ENCODE results near the gene SNX25. TPM values are rescaled to one million over a fixed set of nuclear protein-coding genes. Genes with fewer than 3 reads are reported as not detected.

SNX25 gene
- total and polyA plus RNA-seq, 2 donors (not counting 1 experiment from before 2014, with no cell fraction given): 12.0 to 77.6 TPM

DNA sequence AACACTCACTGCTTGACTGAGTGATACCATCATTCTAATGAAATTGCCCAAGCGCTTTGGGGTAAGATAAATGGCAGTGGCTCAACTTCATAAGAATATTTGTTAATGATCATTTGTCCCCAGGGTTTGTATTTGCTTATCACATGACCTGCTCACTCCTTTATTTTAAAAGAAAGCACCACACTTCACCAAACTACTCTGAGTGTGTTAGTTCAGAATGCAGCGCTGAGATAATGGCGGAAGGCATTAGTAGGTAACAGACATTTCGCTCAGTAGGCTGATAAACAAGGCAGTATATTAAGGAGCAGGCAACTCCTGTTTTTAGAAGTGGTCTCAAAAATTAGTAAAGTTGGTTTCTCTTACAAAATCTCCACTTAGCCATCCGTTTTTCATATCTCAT lies 1.6 kb downstream of the SNX25 start:
- Mint-ChIP-seq H3K27me3 (no peaks in the 10 kb centered on the region), H3K4me3 (peak overlapping the region; percentile 99), H3K4me1 (peaks cover 59% of the 10 kb centered on the region), H3K27ac (peak overlapping the region; percentile 97), H3K9me3 (ENCODE audit: insufficient read depth) (no peaks in the 10 kb centered on the region)
- H3K36me3 ChIP-seq (replicated peaks in 1 of 2; ENCODE audit: control extremely low read depth in 1 of 2, control insufficient read depth in 1 of 2, extremely low read depth in 1 of 2, insufficient read depth in 2 of 2, low read length in 1 of 2): no peaks in the 10 kb centered on the region
- no CpG with 5 or more reads among the region's 5 CpGs for WGBS (ENCODE audit: insufficient coverage)
- intact Hi-C loops (cut with micrococcal nuclease): loop anchor here (5.0 kb wide), 5 partner anchors 36 to 981 kb away; partner anchors contain the start of genes CASP3, CYP4V2 and PRIMPOL
- H3K4me2 ChIP-seq (replicated peaks; ENCODE audit: low read depth, low read length, poor library complexity, severe bottlenecking): peak overlapping the region; percentile 82
- TF ChIP-seq, protein P1, sequence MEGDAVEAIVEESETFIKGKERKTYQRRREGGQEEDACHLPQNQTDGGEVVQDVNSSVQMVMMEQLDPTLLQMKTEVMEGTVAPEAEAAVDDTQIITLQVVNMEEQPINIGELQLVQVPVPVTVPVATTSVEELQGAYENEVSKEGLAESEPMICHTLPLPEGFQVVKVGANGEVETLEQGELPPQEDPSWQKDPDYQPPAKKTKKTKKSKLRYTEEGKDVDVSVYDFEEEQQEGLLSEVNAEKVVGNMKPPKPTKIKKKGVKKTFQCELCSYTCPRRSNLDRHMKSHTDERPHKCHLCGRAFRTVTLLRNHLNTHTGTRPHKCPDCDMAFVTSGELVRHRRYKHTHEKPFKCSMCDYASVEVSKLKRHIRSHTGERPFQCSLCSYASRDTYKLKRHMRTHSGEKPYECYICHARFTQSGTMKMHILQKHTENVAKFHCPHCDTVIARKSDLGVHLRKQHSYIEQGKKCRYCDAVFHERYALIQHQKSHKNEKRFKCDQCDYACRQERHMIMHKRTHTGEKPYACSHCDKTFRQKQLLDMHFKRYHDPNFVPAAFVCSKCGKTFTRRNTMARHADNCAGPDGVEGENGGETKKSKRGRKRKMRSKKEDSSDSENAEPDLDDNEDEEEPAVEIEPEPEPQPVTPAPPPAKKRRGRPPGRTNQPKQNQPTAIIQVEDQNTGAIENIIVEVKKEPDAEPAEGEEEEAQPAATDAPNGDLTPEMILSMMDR (IDR thresholded peaks at IDR 0.05): no peak
- TF ChIP-seq EZH2 (IDR thresholded peaks at IDR 0.05; ENCODE audit: borderline replicate concordance, insufficient read depth, low read depth, low read length, poor library complexity, severe bottlenecking): no peak
- peak overlapping the region; percentile 70 to 87 (median 74) for H3K4me3 ChIP-seq (ENCODE audit: control extremely low read depth in 1 of 5, extremely low read depth in 1 of 5, insufficient read depth in 1 of 5, low read depth in 2 of 5, low read length in 4 of 5)
- no peak for ATAC-seq (ENCODE audit: low read depth)
- no peaks in the 10 kb centered on the region for H3K27me3 ChIP-seq (replicated peaks in 1 of 4; ENCODE audit: control extremely low read depth in 1 of 4, control insufficient read depth in 3 of 4, insufficient read depth in 4 of 4, low read length in 3 of 4)
- peaks cover 59 to 66% of the 10 kb centered on the region in 2 donors for H3K4me1 ChIP-seq (ENCODE audit: control insufficient read depth in 2 of 2, insufficient read depth in 2 of 2, low read length in 2 of 2)
- ChIA-PET CTCF (interaction anchor here (0.6 to 0.7 kb wide), 2 partner anchors 77 to 266 kb away, joined by 3 read pairs; no protein-coding TSS in a partner anchor), POLR2A (no interaction called here)
- H4K20me1 ChIP-seq (ENCODE audit: control insufficient read depth, insufficient read depth, low read length, poor library complexity, severe bottlenecking): peaks cover 4% of the 10 kb centered on the region
- H3K79me2 ChIP-seq (ENCODE audit: control insufficient read depth, insufficient read depth, low read length): peaks cover 91% of the 10 kb centered on the region
- H2AFZ ChIP-seq (ENCODE audit: insufficient read depth, low read depth, low read length, poor library complexity, severe bottlenecking): no peak overlapping the region
- H3K9me3 ChIP-seq (ENCODE audit: control extremely low read depth in 1 of 3, control insufficient read depth in 2 of 3, insufficient read depth in 1 of 3, low read length in 2 of 3): no peaks in the 10 kb centered on the region
- peak overlapping the region; percentile 84 for H3K9ac ChIP-seq (ENCODE audit: low read length)
- H3K27ac ChIP-seq (ENCODE audit: low read length in 2 of 2): peak overlapping the region; percentile 60 to 73
- DNase-seq: peak; percentile 32

DNA sequence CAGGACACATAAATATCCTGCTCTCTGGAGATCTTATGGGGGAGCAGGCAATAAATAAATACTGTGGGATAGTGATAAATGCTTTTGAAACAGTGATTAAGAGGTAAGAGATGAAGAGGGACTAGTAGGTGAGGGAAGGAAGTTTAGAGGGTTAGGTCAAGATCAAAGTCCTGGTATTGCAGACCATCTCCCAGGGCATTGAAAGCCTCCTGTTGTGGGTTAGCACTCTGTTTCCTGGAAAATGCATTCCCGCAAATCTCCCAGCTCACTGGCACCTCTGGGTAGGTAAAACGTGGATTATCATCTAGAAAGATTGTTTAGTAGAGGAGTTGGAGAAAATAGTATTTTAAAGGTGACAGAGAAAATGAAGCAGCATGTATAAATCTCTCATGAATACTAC lies 2.2 kb downstream of the SNX25 start:
- H3K27me3 ChIP-seq (replicated peaks in 1 of 4; ENCODE audit: control extremely low read depth in 1 of 4, control insufficient read depth in 3 of 4, insufficient read depth in 4 of 4, low read length in 3 of 4): no peaks in the 10 kb centered on the region
- WGBS (ENCODE audit: insufficient coverage): no CpG with 5 or more reads among the region's 2 CpGs
- H3K4me1 Mint-ChIP-seq: peaks cover 61% of the 10 kb centered on the region
- peak overlapping the region; percentile 99 for H3K4me3 Mint-ChIP-seq
- H3K4me2 ChIP-seq (replicated peaks; ENCODE audit: low read depth, low read length, poor library complexity, severe bottlenecking): peak overlapping the region; percentile 82
- no peaks in the 10 kb centered on the region for H3K9me3 ChIP-seq (ENCODE audit: control extremely low read depth in 1 of 3, control insufficient read depth in 2 of 3, insufficient read depth in 1 of 3, low read length in 2 of 3)
- CTCF ChIA-PET: interaction anchor here (0.6 kb wide), 1 partner anchor 266 kb away, joined by 3 read pairs; no protein-coding TSS in a partner anchor
- DNase-seq: no peak
- peaks cover 91% of the 10 kb centered on the region for H3K79me2 ChIP-seq (ENCODE audit: control insufficient read depth, insufficient read depth, low read length)
- ATAC-seq (ENCODE audit: low read depth): no peak
- TF ChIP-seq, protein P1 (IDR thresholded peaks at IDR 0.05): no peak
- no peak for TF ChIP-seq EZH2 (IDR thresholded peaks at IDR 0.05; ENCODE audit: borderline replicate concordance, insufficient read depth, low read depth, low read length, poor library complexity, severe bottlenecking)
- peaks cover 59 to 64% of the 10 kb centered on the region in 2 donors for H3K4me1 ChIP-seq (ENCODE audit: control insufficient read depth in 2 of 2, insufficient read depth in 2 of 2, low read length in 2 of 2)
- H3K36me3 ChIP-seq (replicated peaks in 1 of 2; ENCODE audit: control extremely low read depth in 1 of 2, control insufficient read depth in 1 of 2, extremely low read depth in 1 of 2, insufficient read depth in 2 of 2, low read length in 1 of 2): no peaks in the 10 kb centered on the region
- peak overlapping the region in 1 of 2 donors; percentile 73 for H3K27ac ChIP-seq (ENCODE audit: low read length in 2 of 2)
- H3K27me3 Mint-ChIP-seq: no peaks in the 10 kb centered on the region
- H3K27ac Mint-ChIP-seq: peak overlapping the region; percentile 97
- H4K20me1 ChIP-seq (ENCODE audit: control insufficient read depth, insufficient read depth, low read length, poor library complexity, severe bottlenecking): peaks cover 4% of the 10 kb centered on the region
- POLR2A ChIA-PET: interaction anchor here (0.6 kb wide), 1 partner anchor 45 kb away, joined by 5 read pairs; no protein-coding TSS in a partner anchor
- intact Hi-C loops (cut with micrococcal nuclease): loop anchor here (5.0 kb wide), 5 partner anchors 36 to 981 kb away; partner anchors contain the start of genes CASP3, CYP4V2 and PRIMPOL
- H3K9me3 Mint-ChIP-seq (ENCODE audit: insufficient read depth): no peaks in the 10 kb centered on the region
- peak overlapping the region in 3 of 5 experiments; percentile 71 to 87 (median 79) for H3K4me3 ChIP-seq (ENCODE audit: control extremely low read depth in 1 of 5, extremely low read depth in 1 of 5, insufficient read depth in 1 of 5, low read depth in 2 of 5, low read length in 4 of 5)
- H2AFZ ChIP-seq (ENCODE audit: insufficient read depth, low read depth, low read length, poor library complexity, severe bottlenecking): no peak overlapping the region
- peak overlapping the region; percentile 84 for H3K9ac ChIP-seq (ENCODE audit: low read length)

Measured in B cell (primary cell).